PC-3 (cell line): Measurements from ENCODE around the gene RXFP2. TPM values are rescaled to one million over a fixed set of nuclear protein-coding genes. Genes with fewer than 3 reads are reported as not detected.

ENCODE experiments used
- ATAC-seq: fragments of 200-7000 bp; cut with Tn5 transposase; 2 replicates; pipeline ENCODE4 v1.9.1; 2020; ENCODE audit warnings: mild to moderate bottlenecking, moderate library complexity
- BruUV-seq: library from RNA; stranded (reverse); fragments of 400-500 nt; replicated peaks from 2 replicates; lab custom pipeline; 2021; lab: Mats Ljungman, UMichigan
- CTCF ChIA-PET: fragments of 300-600 bp; sonication (Branson Sonifier 250); formaldehyde crosslinking; loops from one replicate; lab custom pipeline; 2022; ENCODE audit warnings: antibody characterized with exemption; lab: Charles Lee
- POLR2A ChIA-PET: fragments of 300-600 bp; sonication (Branson Sonifier 250); formaldehyde crosslinking; loops from one replicate; lab custom pipeline; 2022; ENCODE audit warnings: antibody characterized with exemption; ENCODE audit not compliant: unreplicated experiment; lab: Charles Lee
- DNase-seq: peaks from one replicate; pipeline ENCODE4 v3.0.0-alpha.2; 2015
- H2AFZ ChIP-seq: fragments of 300-600 bp; sonication (generic); 2 replicates; pipeline ENCODE4 v1.6.0; 2016; ENCODE audit warnings: antibody characterized with exemption, low read length
- H3F3A ChIP-seq: fragments of 300-600 bp; sonication (generic); one replicate; pipeline ENCODE4 v1.6.0; 2017; ENCODE audit warnings: antibody characterized with exemption, low read length, control low read depth, mild to moderate bottlenecking; ENCODE audit not compliant: unreplicated experiment
- H3K27ac ChIP-seq: fragments of 300-600 bp; sonication (generic); 2 replicates; pipeline ENCODE4 v1.5.1; 2016; ENCODE audit warnings: mild to moderate bottlenecking, low read length
- H3K27me3 ChIP-seq: fragments of 300-600 bp; sonication (generic); 2 replicates; pipeline ENCODE4 v1.6.1; 2016; ENCODE audit warnings: low read length, mixed read lengths
- H3K36me3 ChIP-seq: fragments of 300-600 bp; sonication (generic); 2 replicates; pipeline ENCODE4 v1.6.1; 2016; ENCODE audit warnings: low read depth, mixed run types, low read length, mixed read lengths
- H3K4me1 ChIP-seq: fragments of 300-600 bp; sonication (generic); 2 replicates; pipeline ENCODE4 v1.5.1; 2016; ENCODE audit warnings: low read length; ENCODE audit not compliant: insufficient read depth
- H3K4me2 ChIP-seq: fragments of 300-600 bp; sonication (generic); 2 replicates; pipeline ENCODE4 v1.6.0; 2016; ENCODE audit warnings: low read length
- H3K4me3 ChIP-seq: fragments of 300-600 bp; sonication (generic); 2 replicates; pipeline ENCODE4 v1.5.1; 2016; ENCODE audit warnings: mild to moderate bottlenecking, low read length, mixed read lengths
- H3K79me2 ChIP-seq: fragments of 300-600 bp; sonication (generic); 2 replicates; pipeline ENCODE4 v1.6.1; 2017; ENCODE audit warnings: low read length, mixed read lengths
- H3K9ac ChIP-seq: fragments of 300-600 bp; sonication (generic); 2 replicates; pipeline ENCODE4 v1.6.0; 2016; ENCODE audit warnings: mild to moderate bottlenecking, low read length
- H3K9me2 ChIP-seq: fragments of 300-600 bp; sonication (generic); replicated peaks from 2 replicates; pipeline ENCODE4 v1.6.1; 2016; ENCODE audit warnings: mixed run types, low read length, mixed read lengths
- H3K9me3 ChIP-seq: fragments of 300-600 bp; sonication (generic); 2 replicates; pipeline ENCODE4 v1.6.1; 2016; ENCODE audit warnings: low read length, mixed read lengths
- H4K20me1 ChIP-seq: fragments of 300-600 bp; sonication (generic); 2 replicates; pipeline ENCODE4 v1.6.1; 2016; ENCODE audit warnings: low read length, mixed read lengths
- EZH2 ChIP-seq: fragments of 300-600 bp; sonication (generic); IDR thresholded peaks from one replicate; pipeline ENCODE4 v1.6.1; 2017; ENCODE audit warnings: antibody characterized with exemption, mild to moderate bottlenecking, low read length; ENCODE audit not compliant: unreplicated experiment
- EZH2phosphoT487 ChIP-seq: fragments of 300-600 bp; sonication (generic); IDR thresholded peaks from 2 replicates; pipeline ENCODE4 v1.6.1; 2018; ENCODE audit warnings: mild to moderate bottlenecking, antibody characterized with exemption, low read length, borderline replicate concordance
- intact Hi-C: fragments of 100-400 bp; cut with micrococcal nuclease; formaldehyde crosslinking; loops from 2 replicates; pipeline ENCODE4 v1.9.0; 2023
- total RNA-seq: library from RNA; depleted of rRNA; stranded (reverse); fragments of >200 nt; gene quantifications from 2 replicates; pipeline ENCODE4 v1.2.3, GENCODE V29; 2014
- TF ChIP-seq, protein P1 (sequence below): fragments of 300-600 bp; sonication (generic); conservative IDR thresholded peaks from 2 replicates; pipeline ENCODE4 v1.5.1; 2017; ENCODE audit warnings: antibody characterized with exemption, low read depth, mild to moderate bottlenecking, low read length

Gene RXFP2
- total RNA-seq, 1 experiment from 2014 or later: not detected

DNA sequence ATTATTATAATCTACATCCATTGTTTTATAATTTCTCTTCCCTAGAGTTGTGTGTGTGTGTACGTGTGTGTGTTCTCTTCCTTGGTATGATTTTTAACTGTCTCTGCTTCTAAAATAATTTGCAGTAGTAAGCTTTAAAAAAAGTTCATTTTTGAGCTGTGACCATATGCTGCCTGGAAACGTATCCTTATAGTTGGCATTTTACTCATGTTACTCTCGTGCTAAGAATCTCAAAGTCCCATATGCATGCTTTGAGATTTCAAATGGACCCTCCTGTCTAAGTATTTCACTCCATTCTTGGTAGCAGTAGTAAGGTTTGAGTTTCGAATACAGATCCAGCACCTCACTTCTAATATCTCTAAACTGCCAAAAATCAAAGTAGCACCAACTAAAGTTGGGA lies 109.9 kb downstream of the RXFP2 start:
- H3K79me2 ChIP-seq: no peaks in the 10 kb centered on the region
- no peak overlapping the region for H3K9ac ChIP-seq
- intact Hi-C loops: no loop called here
- no peaks in the 10 kb centered on the region for H3F3A ChIP-seq
- no peaks in the 10 kb centered on the region for H3K9me3 ChIP-seq
- H3K4me2 ChIP-seq: no peak overlapping the region
- ChIA-PET CTCF (no interaction called here), POLR2A (no interaction called here)
- TF ChIP-seq EZH2phosphoT487 (no peak), EZH2 (no peak)
- TF ChIP-seq, protein P1, sequence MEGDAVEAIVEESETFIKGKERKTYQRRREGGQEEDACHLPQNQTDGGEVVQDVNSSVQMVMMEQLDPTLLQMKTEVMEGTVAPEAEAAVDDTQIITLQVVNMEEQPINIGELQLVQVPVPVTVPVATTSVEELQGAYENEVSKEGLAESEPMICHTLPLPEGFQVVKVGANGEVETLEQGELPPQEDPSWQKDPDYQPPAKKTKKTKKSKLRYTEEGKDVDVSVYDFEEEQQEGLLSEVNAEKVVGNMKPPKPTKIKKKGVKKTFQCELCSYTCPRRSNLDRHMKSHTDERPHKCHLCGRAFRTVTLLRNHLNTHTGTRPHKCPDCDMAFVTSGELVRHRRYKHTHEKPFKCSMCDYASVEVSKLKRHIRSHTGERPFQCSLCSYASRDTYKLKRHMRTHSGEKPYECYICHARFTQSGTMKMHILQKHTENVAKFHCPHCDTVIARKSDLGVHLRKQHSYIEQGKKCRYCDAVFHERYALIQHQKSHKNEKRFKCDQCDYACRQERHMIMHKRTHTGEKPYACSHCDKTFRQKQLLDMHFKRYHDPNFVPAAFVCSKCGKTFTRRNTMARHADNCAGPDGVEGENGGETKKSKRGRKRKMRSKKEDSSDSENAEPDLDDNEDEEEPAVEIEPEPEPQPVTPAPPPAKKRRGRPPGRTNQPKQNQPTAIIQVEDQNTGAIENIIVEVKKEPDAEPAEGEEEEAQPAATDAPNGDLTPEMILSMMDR: no peak
- ATAC-seq (no peak), DNase-seq (no peak)
- H3K36me3 ChIP-seq: no peaks in the 10 kb centered on the region
- no peak overlapping the region for H2AFZ ChIP-seq
- peaks cover 47% of the 10 kb centered on the region for H3K27me3 ChIP-seq
- no peak overlapping the region for H3K27ac ChIP-seq
- no TSS peak for BruUV-seq
- no peaks in the 10 kb centered on the region for H4K20me1 ChIP-seq
- no peak overlapping the region for H3K4me3 ChIP-seq
- H3K4me1 ChIP-seq: no peaks in the 10 kb centered on the region
- H3K9me2 ChIP-seq: no peaks in the 10 kb centered on the region

DNA sequence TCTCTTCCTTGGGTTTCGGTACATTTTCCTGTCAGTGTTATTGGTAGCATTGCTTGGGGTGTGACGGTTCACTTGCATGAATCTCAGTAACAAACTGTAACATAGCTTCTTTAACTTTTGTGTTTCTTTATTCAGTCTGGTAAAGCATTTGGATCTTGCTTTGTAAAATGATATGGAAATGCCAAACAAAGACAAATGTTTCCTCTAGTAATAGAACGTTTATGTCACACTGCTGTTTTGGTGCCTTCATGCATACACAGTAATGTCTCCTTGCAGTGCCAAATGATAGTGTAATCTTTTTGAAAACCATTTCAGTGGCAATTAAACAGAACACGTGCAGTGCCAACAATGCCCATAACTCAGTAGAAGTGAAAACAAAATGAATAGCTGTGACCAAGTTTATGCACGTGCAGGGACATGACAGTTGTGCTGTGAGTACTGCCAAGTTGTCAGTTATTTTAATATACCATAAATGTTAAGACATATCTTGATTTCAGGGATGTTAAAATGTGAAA lies 110.8 kb downstream of the RXFP2 start:
- H3F3A ChIP-seq: no peaks in the 10 kb centered on the region
- H3K9me3 ChIP-seq: no peaks in the 10 kb centered on the region
- no peaks in the 10 kb centered on the region for H3K36me3 ChIP-seq
- no peak overlapping the region for H3K4me2 ChIP-seq
- H3K9ac ChIP-seq: no peak overlapping the region
- H2AFZ ChIP-seq: no peak overlapping the region
- H3K4me1 ChIP-seq: no peaks in the 10 kb centered on the region
- ChIA-PET POLR2A (no interaction called here), CTCF (no interaction called here)
- H3K79me2 ChIP-seq: no peaks in the 10 kb centered on the region
- BruUV-seq: no TSS peak
- H3K9me2 ChIP-seq: no peaks in the 10 kb centered on the region
- H3K27me3 ChIP-seq: peaks cover 44% of the 10 kb centered on the region
- no peak overlapping the region for H3K27ac ChIP-seq
- DNase-seq: no peak
- H4K20me1 ChIP-seq: no peaks in the 10 kb centered on the region
- TF ChIP-seq, protein P1: no peak
- intact Hi-C loops: no loop called here
- H3K4me3 ChIP-seq: no peak overlapping the region
- no peak for ATAC-seq

DNA sequence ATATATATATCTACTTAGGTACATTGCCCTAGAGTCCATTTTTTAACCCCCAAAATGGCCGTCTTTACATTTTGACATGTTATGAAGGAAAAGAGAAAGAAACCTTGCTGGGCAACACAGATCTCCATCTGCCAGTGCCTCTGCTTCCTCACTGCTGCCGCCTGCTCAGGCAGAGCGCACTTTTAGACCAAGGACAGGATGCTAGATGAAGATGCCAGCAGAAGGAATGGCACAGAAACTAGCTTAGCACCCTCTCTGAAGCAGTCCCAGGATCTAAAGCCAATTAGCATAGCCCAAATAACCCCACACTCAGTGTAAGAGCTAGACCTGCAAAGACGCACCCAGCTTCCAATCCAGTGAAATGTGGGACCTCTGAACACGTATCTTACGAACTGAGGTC lies 111.9 kb downstream of the RXFP2 start:
- no peaks in the 10 kb centered on the region for H3K36me3 ChIP-seq
- no TSS peak for BruUV-seq
- H4K20me1 ChIP-seq: no peaks in the 10 kb centered on the region
- H3K27ac ChIP-seq: no peak overlapping the region
- no peaks in the 10 kb centered on the region for H3K9me3 ChIP-seq
- H2AFZ ChIP-seq: no peak overlapping the region
- H3K9me2 ChIP-seq: no peaks in the 10 kb centered on the region
- no peak overlapping the region for H3K4me2 ChIP-seq
- CTCF ChIA-PET: no interaction called here
- H3K79me2 ChIP-seq: no peaks in the 10 kb centered on the region
- no peaks in the 10 kb centered on the region for H3F3A ChIP-seq
- no peak overlapping the region for H3K9ac ChIP-seq
- no peak overlapping the region for H3K4me3 ChIP-seq
- no peaks in the 10 kb centered on the region for H3K4me1 ChIP-seq
- POLR2A ChIA-PET: no interaction called here
- DNase-seq: no peak
- no peak for TF ChIP-seq EZH2phosphoT487
- TF ChIP-seq, protein P1: no peak
- TF ChIP-seq EZH2: no peak
- H3K27me3 ChIP-seq: peaks cover 44% of the 10 kb centered on the region
- ATAC-seq: no peak
- intact Hi-C loops: no loop called here
